Measurements from ENCODE around the gene DLG2.

DNA sequence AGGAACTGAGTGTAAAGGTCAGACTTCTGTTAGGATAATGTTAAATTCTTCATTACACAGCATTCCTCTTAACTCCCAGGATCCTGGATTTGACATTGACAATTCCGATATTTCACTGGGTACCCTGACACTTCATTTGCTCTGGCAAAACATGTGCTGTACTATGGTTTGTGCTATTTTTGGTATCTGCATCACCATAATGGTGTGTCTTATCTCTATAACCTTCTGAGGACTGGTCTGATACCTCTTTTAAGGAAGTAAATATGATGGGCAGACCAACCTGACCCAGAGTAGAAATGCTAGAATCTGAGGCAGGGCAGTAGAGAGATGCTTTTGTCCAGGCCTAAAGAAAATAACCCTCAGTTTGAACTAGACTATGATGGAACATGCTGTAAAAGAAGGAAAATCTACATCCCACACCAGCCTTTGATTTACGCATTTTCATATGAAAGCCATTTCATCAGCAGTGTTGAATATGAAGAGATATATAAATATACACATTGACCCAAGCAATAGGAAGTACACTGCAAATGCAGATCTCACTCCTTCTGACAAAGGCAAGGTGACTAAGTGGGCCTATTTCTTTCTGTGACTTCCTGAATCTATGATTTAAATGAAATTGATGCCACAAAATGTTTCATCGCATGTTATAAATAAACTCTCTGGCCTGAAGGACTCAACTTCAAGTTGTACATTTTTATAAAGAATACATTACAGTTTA lies 966.7 kb downstream of the DLG2 start:
- TF ChIP-seq, protein P1, sequence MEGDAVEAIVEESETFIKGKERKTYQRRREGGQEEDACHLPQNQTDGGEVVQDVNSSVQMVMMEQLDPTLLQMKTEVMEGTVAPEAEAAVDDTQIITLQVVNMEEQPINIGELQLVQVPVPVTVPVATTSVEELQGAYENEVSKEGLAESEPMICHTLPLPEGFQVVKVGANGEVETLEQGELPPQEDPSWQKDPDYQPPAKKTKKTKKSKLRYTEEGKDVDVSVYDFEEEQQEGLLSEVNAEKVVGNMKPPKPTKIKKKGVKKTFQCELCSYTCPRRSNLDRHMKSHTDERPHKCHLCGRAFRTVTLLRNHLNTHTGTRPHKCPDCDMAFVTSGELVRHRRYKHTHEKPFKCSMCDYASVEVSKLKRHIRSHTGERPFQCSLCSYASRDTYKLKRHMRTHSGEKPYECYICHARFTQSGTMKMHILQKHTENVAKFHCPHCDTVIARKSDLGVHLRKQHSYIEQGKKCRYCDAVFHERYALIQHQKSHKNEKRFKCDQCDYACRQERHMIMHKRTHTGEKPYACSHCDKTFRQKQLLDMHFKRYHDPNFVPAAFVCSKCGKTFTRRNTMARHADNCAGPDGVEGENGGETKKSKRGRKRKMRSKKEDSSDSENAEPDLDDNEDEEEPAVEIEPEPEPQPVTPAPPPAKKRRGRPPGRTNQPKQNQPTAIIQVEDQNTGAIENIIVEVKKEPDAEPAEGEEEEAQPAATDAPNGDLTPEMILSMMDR (IDR thresholded peaks at IDR 0.05; ENCODE audit: low read depth, low read length, missing input control) = no peak
- TF ChIP-seq NR2F2 (IDR thresholded peaks at IDR 0.05) = no peak
- no peak for TF ChIP-seq RXRA (IDR thresholded peaks at IDR 0.05)
- TF ChIP-seq, protein P2, sequence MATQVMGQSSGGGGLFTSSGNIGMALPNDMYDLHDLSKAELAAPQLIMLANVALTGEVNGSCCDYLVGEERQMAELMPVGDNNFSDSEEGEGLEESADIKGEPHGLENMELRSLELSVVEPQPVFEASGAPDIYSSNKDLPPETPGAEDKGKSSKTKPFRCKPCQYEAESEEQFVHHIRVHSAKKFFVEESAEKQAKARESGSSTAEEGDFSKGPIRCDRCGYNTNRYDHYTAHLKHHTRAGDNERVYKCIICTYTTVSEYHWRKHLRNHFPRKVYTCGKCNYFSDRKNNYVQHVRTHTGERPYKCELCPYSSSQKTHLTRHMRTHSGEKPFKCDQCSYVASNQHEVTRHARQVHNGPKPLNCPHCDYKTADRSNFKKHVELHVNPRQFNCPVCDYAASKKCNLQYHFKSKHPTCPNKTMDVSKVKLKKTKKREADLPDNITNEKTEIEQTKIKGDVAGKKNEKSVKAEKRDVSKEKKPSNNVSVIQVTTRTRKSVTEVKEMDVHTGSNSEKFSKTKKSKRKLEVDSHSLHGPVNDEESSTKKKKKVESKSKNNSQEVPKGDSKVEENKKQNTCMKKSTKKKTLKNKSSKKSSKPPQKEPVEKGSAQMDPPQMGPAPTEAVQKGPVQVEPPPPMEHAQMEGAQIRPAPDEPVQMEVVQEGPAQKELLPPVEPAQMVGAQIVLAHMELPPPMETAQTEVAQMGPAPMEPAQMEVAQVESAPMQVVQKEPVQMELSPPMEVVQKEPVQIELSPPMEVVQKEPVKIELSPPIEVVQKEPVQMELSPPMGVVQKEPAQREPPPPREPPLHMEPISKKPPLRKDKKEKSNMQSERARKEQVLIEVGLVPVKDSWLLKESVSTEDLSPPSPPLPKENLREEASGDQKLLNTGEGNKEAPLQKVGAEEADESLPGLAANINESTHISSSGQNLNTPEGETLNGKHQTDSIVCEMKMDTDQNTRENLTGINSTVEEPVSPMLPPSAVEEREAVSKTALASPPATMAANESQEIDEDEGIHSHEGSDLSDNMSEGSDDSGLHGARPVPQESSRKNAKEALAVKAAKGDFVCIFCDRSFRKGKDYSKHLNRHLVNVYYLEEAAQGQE (IDR thresholded peaks at IDR 0.05) = no peak
- TF ChIP-seq YY1 (IDR thresholded peaks at IDR 0.05) = no peak
- TF ChIP-seq, protein P3, sequence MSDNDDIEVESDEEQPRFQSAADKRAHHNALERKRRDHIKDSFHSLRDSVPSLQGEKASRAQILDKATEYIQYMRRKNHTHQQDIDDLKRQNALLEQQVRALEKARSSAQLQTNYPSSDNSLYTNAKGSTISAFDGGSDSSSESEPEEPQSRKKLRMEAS (IDR thresholded peaks at IDR 0.05) = no peak
- no peak for TF ChIP-seq FOXA1 (IDR thresholded peaks at IDR 0.05)
